Measurements from ENCODE around the gene VPS26B.
"Not testable (repeated sequence)": the region's sequence is repeated elsewhere in the genome, so short reads cannot be mapped to it uniquely, and the experiment has no call there.

The VPS26B gene

DNA sequence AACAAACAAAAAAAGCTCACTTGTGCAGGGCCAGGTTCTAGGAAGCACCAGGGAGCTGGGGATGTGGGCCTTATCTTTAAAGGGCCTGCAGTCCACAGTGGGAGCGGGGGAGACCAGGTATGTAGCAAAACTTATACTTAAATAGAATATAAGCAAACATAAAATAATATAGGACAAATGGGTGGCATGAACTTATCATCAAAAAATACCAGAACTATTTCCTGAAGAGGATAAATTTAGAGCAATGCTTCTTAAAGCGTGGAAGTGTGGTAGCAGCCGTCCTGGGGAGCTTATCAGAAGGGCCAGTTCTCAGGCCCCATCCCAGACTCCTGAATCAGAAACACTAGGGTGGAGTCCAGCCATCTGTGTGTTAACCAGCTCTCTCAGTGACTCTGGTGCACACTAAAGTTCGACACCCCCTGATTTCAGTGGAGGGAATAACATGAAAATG, 9.3 kb downstream of the VPS26B start:
- DNase-seq = no peak

- DNase-seq = no peak
Observed at GRCh38 chr11:134235399-134235798, 10.9 kb downstream of the VPS26B start.

GRCh38 chr11:134236834-134237556, 12.5 kb downstream of the VPS26B start:
- no peak for DNase-seq

DNA sequence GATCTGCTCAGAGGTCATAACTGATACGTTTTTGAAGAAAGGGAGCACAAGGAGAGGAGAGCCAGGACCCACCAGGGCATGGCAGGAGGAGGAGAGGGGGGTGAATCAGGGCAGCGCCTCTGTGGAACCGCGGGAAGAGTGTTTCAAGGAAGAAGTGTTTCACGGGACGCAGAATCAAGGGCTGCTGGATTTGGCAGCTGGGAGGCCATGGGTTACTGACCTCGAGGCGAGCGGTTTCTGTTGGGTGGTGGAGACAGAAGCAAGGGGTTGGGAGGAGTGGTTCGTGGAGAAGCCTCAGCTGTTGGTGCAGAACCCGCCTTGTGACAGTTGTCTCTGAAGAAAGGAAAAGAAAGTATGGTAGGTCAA, 13.1 kb downstream of the VPS26B start:
- DNase-seq = no peak

GRCh38 chr11:134238956-134239355, 14.5 kb downstream of the VPS26B start:
- no peak for DNase-seq

- no peak for DNase-seq
Observed at GRCh38 chr11:134240592-134240991, 16.1 kb downstream of the VPS26B start.

GRCh38 chr11:134242376-134242775, 17.9 kb downstream of the VPS26B start:
- no peak for DNase-seq

DNA sequence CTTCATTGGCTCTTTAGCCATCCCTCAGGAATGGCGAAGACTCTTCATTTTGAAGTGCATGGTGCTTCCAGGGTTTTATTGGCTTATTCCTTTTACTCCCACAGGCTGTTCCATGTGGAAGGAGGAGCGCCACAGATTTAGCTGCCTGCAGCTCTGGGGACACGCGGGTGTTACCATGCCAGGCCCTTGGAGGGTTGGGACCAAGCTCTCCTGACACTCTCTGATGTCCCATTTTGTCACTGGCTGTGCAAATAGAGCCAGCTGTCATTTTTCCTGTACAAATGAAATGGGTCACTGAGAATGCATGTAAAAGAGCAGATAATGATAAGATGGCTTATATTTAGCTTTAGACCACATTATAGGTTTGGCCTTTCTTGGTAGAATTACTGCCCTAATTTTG, 19.4 kb downstream of the VPS26B start:
- DNase-seq = no peak

GRCh38 chr11:134244593-134244992, 20.1 kb downstream of the VPS26B start:
- DNase-seq = peak in 1 of 2 experiments; percentile 5

GRCh38 chr11:134245434-134245833, 21.0 kb downstream of the VPS26B start:
- no peak for DNase-seq

DNA sequence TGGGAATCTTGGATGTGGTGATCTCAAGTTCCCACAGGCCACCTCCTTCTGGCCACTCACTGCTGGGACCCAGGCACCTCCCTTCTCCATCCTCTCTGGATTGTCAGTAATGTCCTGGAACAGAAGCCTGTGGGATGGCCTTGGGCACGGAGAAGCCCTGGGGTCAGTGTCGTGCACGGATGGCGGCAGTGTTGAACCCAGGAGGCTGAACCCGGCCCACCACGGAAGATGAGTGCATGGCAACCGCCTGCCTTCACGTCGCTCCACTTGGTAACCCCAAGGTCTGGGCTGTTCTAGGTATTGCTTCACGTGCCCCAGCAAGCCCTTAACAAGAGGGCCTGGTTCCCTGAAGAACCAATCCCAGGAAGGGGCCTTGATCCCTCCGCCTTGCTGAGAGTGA, 21.6 kb downstream of the VPS26B start:
- DNase-seq = no peak

DNA sequence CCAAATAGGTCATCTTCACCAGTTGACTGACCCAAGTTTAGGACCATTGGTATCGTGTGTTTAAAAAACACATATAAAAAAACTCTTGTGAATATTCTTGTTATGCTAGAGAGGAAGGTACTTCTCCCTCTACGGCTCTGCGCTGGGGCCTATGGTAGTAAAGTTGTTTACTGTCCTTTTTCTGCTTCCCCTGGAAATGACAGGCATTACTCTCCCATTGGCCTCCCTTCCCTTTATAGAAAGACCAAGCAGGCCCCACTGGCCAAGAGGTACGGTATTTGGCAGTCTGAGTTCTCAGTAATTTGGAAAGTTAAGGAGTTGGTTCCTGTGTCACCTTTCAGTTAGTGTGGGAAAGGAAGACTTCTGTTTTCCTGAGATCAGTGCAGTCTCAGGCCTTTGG, 22.2 kb downstream of the VPS26B start:
- DNase-seq = no peak

- DNase-seq = no peak
Observed at GRCh38 chr11:134248910-134249480, 24.5 kb downstream of the VPS26B start.

DNA sequence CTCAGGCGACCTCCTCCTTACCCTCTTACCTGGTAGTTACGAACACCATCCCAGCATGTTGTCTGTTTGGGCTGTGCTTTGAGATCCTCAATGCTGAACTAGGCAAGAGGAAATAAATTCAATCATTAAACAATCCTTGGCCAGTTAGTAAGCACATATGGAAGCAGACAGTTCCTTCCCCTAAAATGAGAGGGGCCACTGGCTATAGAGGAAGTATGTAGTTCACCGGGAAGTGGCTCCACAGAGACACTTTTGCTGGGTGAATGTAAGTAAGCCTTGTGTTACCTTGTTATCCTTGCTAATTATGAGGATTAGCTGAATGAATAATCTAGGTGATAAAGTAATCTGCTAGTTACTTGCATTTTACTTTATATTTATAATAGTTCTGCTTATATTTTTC, 25.8 kb downstream of the VPS26B start:
- DNase-seq = no peak

DNA sequence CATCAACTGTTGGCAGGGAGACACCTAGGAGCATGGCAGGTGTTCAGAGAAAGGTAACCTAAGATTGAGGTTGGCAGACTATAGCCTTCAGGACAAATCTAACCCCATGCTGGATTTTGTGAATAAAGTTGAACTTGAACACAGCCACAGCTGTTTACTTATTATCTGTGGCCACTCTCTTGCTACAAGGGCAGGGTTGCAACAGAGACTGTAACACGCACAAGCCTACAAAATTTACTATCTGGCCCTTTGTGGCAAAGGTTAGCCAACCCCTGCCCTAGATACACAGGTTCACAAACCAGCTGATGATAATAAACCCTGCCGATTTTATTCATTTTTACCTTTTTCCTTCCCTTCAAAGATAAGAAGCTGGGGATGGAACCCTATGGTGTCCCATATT, 26.2 kb downstream of the VPS26B start:
- no peak for DNase-seq

DNA sequence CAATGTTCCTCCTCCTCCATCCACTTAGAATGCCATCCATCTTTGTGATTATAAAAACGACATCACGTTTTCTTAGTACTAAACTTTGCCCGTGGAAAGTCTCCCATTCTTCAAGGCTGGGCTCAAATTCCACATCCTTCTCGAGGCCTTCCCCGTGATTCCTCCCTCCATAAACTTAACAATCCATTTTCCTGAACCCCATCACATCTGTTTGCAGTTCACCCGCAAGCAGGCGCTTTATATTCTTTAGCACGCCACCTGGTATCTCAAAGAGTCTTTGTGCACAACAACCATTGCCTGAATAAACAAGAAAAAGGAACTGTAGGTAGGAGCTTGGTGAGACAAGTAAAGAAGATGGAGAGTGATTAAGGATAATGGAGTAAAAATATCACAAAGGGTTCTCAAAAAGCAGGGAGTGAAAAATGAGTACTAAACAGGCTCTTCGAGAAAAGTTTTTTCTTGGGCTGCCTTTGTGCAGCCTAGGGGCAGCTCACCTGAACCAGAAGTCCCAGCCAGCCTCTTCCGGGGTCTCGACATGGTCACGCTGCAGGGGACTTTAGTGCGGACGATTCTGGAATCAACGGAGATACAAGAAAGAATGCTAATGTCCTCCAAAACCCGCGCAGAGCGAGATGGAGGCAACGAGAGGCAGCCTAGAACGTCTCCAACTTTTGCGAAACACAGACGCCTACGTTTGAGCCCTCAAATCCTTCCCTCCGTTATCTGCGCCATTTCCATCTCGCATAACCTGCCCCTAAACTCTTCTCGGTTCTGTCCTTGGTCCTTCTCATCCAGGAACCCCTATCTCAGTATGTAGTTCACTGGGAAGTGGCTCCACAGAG, 28.1 kb downstream of the VPS26B start:
- DNase-seq = no peak

GRCh38 chr11:134253188-134253993, 28.9 kb downstream of the VPS26B start, which contains the start of the genes ACAD8 and THYN1:
TSS of gene ACAD8 (plus strand) at chr11:134253568. CDS start at chr11:134253601, 33 bp downstream.
TSS of gene THYN1 (minus strand) at chr11:134253352. CDS start at chr11:134252882, 470 bp downstream.
- DNase-seq = peak; percentile 94

DNA sequence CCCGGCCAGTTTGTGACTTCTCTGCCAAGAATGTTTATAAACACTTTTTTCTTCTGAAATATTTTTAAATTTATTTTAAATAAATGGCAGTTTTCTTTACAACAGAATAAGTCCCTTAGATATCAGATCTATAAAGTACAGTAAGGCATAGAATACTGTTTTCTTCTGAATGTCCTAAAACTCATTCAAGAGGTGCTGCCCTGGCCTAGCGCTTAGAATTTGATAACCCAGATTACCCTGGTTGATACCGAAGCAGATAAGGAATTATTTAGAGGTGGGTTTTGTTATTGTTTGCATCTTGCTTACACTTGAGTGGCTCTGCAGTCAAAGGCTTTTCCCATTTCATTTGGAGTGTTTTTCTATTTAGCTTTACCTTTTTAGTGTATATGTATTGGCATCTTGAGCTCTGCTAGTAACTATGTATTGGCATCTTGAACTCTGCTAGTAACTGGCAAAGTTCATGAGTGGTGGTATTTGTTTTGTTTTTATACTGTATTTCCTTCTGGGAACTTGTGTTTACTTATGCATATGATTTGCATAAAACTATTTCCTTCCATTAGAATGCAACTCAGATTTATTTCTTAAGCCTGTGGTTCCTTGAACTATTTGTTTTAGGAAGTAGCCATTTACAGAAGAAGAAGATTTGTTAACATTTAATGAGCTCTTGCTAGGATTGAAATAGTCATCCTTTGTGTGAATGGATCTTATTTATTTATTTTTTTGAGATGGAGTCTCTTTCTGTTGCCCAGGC, 30.1 kb downstream of the VPS26B start:
- no peak for DNase-seq

DNA sequence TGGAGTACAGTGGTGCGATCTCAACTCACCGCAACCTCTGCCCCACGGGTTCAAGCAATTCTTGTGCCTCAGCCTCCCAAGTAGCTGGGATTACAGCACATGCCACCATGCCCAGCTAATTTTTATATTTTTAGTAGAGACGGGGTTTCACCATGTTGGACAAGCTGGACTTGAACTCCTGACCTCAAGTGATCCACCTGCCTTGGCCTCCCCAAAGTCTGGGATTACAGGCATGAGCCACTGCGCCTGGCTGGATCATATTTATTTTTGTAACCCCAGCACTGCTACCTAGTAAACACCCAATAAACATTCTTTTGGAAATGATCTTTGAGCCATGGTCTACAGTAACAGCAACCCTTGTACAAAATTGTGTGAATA, 30.7 kb downstream of the VPS26B start:
- DNase-seq = not testable (repeated sequence)

- DNase-seq = no peak
Observed at GRCh38 chr11:134257101-134257500, 32.6 kb downstream of the VPS26B start.

DNA sequence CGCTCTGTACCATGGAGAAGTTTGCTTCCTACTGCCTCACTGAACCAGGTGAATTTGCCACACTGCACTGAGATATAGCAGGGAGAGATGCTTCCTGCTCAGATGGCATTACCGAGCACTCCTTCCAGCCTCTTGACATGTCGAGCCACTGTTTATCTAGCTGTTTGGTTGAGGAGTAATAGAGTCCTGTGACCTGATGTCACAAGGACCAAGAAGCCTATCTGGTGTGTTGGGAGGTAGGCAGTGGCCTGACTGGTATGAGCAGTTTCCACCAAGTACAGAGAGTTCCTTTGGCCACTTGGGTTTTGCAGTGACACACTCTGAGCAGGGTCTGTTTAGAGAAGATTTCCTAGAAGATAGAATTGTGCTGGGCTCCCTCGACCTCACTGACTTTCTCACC, 34.1 kb downstream of the VPS26B start:
- DNase-seq = no peak

DNA sequence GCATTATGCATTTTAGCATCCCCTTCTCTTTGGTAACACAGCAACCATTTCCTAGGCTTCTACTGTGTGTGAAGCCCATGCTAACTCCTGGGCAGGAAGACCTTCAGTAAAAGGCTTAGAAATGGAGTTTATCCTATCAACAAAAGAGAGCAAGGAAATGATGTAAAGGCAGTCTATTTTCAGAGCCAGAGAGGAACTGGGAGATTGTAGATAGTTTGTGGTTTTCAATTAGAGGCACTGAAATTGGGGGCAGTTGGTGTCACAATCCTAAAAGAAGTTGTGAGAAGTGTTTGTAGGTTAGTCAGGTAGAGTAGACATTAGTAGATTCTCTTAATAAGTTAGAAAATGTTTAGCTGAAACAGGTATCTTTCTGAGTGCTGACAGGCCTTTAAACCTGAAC, 36.0 kb downstream of the VPS26B start:
- no peak for DNase-seq
